Measurements from ENCODE around the gene CD83. TPM values are rescaled to one million over a fixed set of nuclear protein-coding genes. Genes with fewer than 3 reads are reported as not detected.

CD83 gene
- total and polyA plus RNA-seq, 2 of the 8 experiments (the other 6 are each of a cell fraction or from before 2014, with no cell fraction given): 4.6 to 8.5 TPM

DNA sequence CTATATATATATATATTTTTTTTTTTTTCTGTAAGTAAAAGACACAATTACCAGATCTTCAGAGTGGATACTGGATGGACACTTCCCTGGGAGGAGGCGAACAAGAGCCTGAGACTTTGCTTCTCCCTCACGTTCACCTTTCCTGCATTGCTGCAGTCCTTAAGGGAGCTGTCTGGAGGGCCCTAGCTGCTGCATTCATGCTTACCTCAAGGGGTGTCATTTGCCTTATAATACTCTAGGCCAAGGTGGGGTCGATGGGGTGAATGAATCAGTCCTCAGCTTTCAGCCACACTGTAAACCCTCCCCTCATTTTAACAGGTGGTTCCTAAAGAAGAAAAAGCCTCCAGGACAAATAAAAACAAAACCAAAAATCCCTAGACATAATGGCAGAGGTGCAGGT is 34.8 kb upstream of the CD83 start:
- Histone ChIP-seq H2BK15ac (ENCODE audit: low read length) (no peak overlapping the region), H2BK120ac (replicated peaks; ENCODE audit: low read depth, low read length) (no peak overlapping the region), H4K8ac (ENCODE audit: extremely low read depth, insufficient read depth, low read length) (no peak overlapping the region), H2BK12ac (ENCODE audit: low read depth, low read length) (no peak overlapping the region), H3K23ac (ENCODE audit: insufficient read length) (no peak overlapping the region), H3K79me1 (ENCODE audit: low read depth, low read length) (no peaks in the 10 kb centered on the region), H3K27me3 (replicated peaks in 1 of 4; ENCODE audit: control insufficient read depth in 3 of 4, extremely low read depth in 1 of 4, insufficient read depth in 3 of 4, low read length in 3 of 4) (no peaks in the 10 kb centered on the region), H3K9ac (replicated peaks in 1 of 4; ENCODE audit: extremely low read depth in 1 of 4, low read depth in 3 of 4, low read length in 3 of 4) (no peak overlapping the region), H3K4me2 (ENCODE audit: insufficient read depth in 1 of 2, low read depth in 2 of 2, low read length in 2 of 2) (peak overlapping the region in 1 of 2 experiments; percentile 21; a peak in 1 of 4 replicates), H4K20me1 (replicated peaks in 1 of 2; ENCODE audit: control insufficient read depth in 1 of 2, insufficient read depth in 2 of 2, low read length in 2 of 2) (no peaks in the 10 kb centered on the region), H3K4me3 (ENCODE audit: extremely low read depth in 1 of 4, insufficient read depth in 2 of 4, low read depth in 3 of 4, low read length in 4 of 4) (no peak overlapping the region), H3K4ac (replicated peaks; ENCODE audit: insufficient read length, low read depth, low read length) (no peak overlapping the region), H4K5ac (ENCODE audit: insufficient read length, low read depth, low read length) (no peak overlapping the region), H3K79me2 (ENCODE audit: control insufficient read depth in 1 of 2, insufficient read depth in 2 of 2, low read length in 2 of 2) (no peaks in the 10 kb centered on the region), H3K14ac (ENCODE audit: insufficient read length) (no peak overlapping the region), H3K4me1 (replicated peaks in 1 of 4; ENCODE audit: control insufficient read depth in 3 of 4, insufficient read depth in 4 of 4, low read length in 3 of 4) (peaks cover 0 to 4% (median 3%) of the 10 kb centered on the region in 4 experiments; a peak in 3 of 7 replicates), H2AFZ (ENCODE audit: low read length) (no peak overlapping the region), H3K9me3 (ENCODE audit: insufficient read depth in 2 of 2, low read depth in 1 of 2, low read length in 1 of 2) (no peaks in the 10 kb centered on the region), H3K27ac (ENCODE audit: low read depth, low read length) (no peak overlapping the region), H2BK5ac (ENCODE audit: low read depth, low read length) (no peak overlapping the region), H3K56ac (replicated peaks; ENCODE audit: insufficient read length, low read depth, low read length) (no peak overlapping the region), H4K91ac (replicated peaks; ENCODE audit: insufficient read length, low read length) (no peak overlapping the region), H2BK20ac (ENCODE audit: low read length) (no peak overlapping the region), H2AK5ac (ENCODE audit: low read depth, low read length) (no peak overlapping the region), H3K23me2 (ENCODE audit: low read depth, low read length) (peaks cover 2% of the 10 kb centered on the region; the same call in 1 of the 2 replicates), H3K36me3 (ENCODE audit: control insufficient read depth in 2 of 4, insufficient read depth in 4 of 4, low read length in 3 of 4) (no peaks in the 10 kb centered on the region), H3K18ac (ENCODE audit: extremely low read depth, low read length) (no peak overlapping the region)
- DNase-seq (ENCODE audit: low read depth in 1 of 2, low spot score in 2 of 2) (no peak), FAIRE-seq (no peak)
- 49% methylated on average over 3 of the region's 3 CpGs; no CpG with 5 or more reads in 1 of the 2 experiments for WGBS, 2 experiments (ENCODE audit: extremely low coverage in 1 of 2, insufficient coverage in 1 of 2, insufficient read length in 1 of 2, insufficient replicate concordance in 2 of 2, low coverage in 1 of 2, low lambda C conversion rate in 2 of 2, missing lambda C conversion rate in 1 of 2)
- TF ChIP-seq RAD21 (IDR thresholded peaks at IDR 0.05 in 1 of 2, conservative IDR thresholded peaks at IDR 0.05 in 1 of 2; ENCODE audit: low read depth in 2 of 2, low read length in 2 of 2) (peak; percentile 20 to 37; a peak in 3 of 4 replicates), POU5F1 (IDR thresholded peaks at IDR 0.05; ENCODE audit: low read depth, low read length) (no peak)
- TF ChIP-seq, protein P1, sequence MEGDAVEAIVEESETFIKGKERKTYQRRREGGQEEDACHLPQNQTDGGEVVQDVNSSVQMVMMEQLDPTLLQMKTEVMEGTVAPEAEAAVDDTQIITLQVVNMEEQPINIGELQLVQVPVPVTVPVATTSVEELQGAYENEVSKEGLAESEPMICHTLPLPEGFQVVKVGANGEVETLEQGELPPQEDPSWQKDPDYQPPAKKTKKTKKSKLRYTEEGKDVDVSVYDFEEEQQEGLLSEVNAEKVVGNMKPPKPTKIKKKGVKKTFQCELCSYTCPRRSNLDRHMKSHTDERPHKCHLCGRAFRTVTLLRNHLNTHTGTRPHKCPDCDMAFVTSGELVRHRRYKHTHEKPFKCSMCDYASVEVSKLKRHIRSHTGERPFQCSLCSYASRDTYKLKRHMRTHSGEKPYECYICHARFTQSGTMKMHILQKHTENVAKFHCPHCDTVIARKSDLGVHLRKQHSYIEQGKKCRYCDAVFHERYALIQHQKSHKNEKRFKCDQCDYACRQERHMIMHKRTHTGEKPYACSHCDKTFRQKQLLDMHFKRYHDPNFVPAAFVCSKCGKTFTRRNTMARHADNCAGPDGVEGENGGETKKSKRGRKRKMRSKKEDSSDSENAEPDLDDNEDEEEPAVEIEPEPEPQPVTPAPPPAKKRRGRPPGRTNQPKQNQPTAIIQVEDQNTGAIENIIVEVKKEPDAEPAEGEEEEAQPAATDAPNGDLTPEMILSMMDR (IDR thresholded peaks at IDR 0.05; ENCODE audit: control extremely low read depth in 1 of 3, insufficient read depth in 1 of 3, low read depth in 1 of 3, low read length in 3 of 3): peak in 2 of 3 experiments; percentile 11 to 28; a peak in 3 of 4 replicates
- CTCF ChIA-PET (ENCODE audit: partially characterized antibody): interaction anchor here (0.6 to 2.1 kb wide), 11 partner anchors 9 to 385 kb away, joined by 3 to 6 read pairs (median 4); no protein-coding TSS in a partner anchor
- POLR2A ChIA-PET (ENCODE audit: partially characterized antibody): interaction anchor here (0.6 kb wide), 1 partner anchor 12 kb away, joined by 3 read pairs; no protein-coding TSS in a partner anchor
